AG20443 (cell line): Measurements from ENCODE around the gene ODC1.
"Not testable (repeated sequence)": the region's sequence is repeated elsewhere in the genome, so short reads cannot be mapped to it uniquely, and the experiment has no call there.

Experiments used
- DNase-seq: peaks from one replicate; pipeline ENCODE4 v3.0.0; 2012; ENCODE audit warnings: low spot score, mixed read lengths

Gene ODC1

DNA sequence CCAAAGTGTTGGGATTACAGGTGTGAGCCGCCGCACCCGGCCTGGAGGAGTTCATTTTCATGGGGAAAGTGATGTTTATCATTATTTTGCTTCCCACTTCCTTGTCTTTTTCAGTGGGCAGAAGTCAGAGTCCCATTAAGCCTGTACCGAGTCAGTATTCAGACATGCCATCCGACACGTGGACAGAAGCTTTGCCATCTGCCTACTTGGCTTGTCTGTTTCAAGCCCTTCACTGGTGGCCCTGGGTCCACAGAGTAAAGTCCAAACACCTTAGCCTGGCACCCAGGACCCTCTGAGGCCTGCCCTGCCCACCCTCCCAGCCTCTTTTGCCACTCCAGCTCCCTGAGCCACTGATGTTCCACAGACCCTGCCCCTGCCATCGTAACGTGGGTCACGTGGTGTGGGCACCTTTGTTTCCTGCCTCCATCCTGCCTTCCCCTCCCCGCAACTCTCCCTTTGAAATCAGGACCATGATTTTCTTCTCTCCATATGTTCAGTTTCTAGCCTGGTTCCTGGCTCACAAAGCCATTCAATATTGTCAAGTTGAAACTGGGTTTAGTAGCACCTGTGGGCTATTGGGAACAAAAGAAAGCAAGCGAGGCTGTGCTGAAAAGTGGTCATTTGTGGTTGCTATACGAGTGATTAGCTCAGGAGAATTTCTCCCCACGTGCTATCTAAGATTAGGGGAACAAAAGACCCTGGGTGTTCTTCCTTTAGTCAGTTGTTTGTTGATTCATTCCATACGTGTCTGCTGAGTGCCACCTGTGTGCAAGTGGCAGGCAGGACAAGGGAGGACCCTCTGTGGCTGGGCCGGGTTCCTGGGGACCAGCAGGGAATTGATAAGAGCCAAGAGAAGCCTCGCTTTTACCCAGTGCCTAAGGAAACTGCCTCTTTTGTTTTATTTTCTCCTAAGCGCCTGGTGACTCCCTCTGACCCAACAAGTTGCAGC is 5.1 kb upstream of the ODC1 start:
- no peak for DNase-seq

- peak; percentile 73 for DNase-seq
Measured at GRCh38 chr2:10452312-10452711, 4.2 kb upstream of the ODC1 start.

- no peak for DNase-seq
Measured at GRCh38 chr2:10451819-10452218, 3.7 kb upstream of the ODC1 start.

- DNase-seq, result no peak
Measured at GRCh38 chr2:10449838-10450691, 1.9 kb upstream of the ODC1 start.

DNA sequence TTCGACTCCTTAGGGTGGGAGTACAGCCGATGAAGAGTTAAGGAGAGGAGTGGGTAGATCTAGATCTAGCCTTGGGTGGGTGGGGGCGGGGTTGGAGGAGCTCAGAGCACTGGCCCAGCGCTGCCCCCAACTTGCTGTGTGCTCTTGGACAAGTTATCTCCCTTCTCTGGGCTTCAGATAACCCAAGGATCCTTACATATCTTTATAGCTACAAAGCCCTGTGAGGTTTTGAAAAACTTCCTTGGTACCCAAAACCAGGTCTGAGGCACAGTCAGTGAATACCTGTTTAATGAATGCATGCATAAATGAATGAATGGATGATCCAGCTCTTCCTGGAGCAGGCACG is 1.3 kb upstream of the ODC1 start:
- no peak for DNase-seq

DNA sequence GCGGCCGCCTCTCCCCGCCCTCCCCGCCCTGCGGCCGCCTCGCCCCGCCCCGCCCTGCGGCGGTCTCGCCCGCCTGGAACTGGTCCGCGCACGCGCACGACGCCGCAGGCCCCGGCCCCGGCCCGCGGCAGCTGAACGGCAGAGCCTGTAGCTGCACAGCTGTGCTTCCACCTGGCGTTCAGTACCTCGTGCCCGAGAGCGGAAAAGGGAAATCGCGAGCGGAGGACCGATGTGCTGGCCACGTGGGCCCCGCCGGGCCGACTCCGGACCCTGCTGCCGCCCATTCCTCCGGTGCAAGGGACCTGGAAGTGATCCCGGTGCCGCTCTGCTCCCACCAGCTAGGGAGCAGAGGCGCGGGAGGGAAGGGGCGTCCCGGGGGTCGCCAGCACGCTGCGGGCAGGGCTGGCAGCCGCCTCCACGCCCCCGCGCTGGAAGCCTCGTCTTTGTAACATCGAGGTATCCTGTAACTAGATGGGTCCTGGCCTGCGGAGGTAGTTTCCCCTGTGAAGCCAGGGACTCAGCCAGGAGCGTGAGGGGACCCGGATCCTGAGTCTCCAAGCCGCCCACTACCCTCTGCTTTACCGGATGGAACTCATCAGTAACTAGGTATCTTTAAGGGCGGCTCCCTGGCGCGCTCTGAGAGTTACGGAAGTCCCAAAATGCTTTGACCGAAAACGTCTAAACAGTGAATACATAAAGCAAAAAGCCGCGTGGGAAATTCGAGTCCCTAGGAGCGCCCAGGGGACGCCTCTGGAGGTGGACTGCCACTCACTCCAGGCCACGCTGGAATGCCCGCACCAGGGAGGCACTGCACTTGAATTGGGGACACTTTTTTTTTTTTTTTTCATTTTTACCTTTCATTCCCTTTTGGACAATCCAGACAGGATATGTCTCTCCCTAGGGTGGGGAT is 704 bp upstream of the ODC1 start:
- DNase-seq, result peak; percentile 99

- peak; percentile 43 for DNase-seq
Measured at GRCh38 chr2:10447300-10447894, 730 bp downstream of the ODC1 start.

DNA sequence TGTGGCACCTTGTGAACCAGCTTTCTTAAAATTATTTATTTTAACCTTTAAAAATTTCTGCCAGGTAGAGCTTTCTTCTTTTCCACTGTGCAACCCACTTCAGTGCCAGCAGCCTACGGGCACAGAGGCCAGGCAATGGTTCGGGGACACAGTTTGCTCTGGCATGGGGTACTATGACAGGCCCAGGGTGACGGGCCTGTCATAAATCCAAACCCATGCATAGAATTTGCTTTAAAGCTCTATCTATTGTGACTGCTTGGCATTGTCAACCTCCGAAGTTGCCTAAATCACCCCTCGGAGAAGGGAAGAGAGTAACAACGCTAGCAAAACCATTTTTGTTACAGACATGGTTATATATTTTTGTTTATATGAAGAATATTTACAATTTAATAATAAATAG is 1.5 kb downstream of the ODC1 start:
- no peak for DNase-seq

GRCh38 chr2:10444463-10444862 is 3.7 kb downstream of the ODC1 start:
- no peak for DNase-seq

- not testable (repeated sequence) for DNase-seq
Measured at GRCh38 chr2:10442469-10443126, 5.5 kb downstream of the ODC1 start.

DNA sequence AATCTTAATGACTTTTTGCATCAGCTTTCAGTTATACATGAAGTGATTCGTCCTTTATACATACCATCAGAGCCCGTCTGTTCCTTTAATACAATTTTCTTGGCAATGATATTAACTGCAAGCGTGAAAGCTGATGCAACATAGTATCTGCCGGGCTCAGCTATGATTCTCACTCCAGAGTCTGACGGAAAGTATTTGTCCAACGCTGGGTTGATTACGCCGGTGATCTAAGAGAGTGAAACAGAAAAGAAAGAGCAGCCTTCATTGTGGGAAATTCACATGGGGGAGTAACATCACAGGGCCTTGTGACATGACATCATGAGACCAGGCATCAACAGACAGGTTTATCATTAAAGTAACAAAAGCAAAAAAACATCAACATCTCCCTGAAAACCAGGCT is 6.2 kb downstream of the ODC1 start:
- DNase-seq, result no peak

DNA sequence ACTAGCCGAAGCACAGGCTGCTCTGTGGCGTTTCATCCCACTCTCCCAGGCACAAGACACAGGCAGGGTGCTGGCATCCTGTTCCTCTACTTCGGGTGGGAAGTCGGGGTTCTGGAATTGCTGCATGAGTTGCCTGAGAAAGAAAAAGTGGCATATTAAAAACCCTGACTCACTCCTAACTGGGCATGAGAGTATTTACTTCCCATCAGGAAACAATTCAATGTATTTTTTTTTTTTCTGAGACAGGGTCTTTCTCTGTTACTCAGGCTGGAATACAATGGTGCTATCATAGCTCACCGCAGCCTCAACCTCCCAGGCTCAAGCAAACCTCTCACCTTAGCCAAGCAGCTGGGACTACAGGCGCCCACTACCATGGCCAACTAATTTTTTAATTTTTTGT is 7.4 kb downstream of the ODC1 start:
- DNase-seq, result no peak

- no peak for DNase-seq
Measured at GRCh38 chr2:10439971-10440370, 8.2 kb downstream of the ODC1 start.

- DNase-seq, result no peak
Measured at GRCh38 chr2:10439185-10439879, 8.8 kb downstream of the ODC1 start.

- no peak for DNase-seq
Measured at GRCh38 chr2:10438688-10439087, 9.4 kb downstream of the ODC1 start.

- no peak for DNase-seq
Measured at GRCh38 chr2:10437806-10438205, 10.3 kb downstream of the ODC1 start.

DNA sequence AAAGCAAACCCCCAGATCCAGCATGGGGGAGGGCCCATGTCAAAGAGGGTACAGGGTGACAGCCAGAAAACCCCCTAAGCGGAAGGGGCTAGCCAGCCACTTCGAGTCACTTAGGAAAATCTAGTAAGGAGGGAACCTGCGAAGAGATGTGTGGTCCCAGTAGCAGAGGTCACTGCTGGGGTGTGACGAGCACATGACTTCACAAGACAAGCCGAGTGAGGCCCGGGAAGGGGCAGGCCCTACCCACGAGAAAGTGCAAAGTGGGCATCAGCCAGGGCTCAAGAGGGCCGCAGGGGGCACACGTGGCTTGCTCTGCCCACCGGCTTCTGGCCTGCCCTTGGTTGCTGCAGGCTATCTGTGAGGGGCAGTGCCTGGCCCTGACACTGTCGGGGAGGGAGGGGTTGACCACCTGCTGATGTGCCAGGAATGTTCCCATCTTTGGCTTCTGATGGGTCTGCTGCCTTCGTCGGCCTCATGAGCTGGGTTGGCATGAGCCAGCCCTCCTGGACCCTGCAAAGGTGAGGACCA is 11.5 kb downstream of the ODC1 start:
- DNase-seq, result no peak

DNA sequence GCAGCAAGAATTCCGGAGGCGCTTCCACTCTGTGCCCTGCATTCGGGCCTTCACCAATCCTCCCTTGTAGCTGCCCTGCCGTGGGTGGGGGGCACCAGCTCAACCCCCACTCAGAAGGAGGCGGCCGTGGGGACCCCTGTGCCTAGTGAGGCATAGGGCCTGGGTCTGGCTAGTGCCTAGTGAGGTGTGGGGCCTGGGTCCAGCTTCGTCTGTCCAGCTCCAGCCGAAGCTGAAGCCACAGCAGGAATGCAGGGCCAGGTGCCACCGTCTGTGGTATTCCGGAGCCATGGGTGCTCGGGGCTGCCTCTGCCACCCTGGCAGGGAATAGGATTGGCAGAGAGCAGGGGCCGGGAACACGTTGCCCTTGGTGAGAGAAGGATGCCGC is 12.3 kb downstream of the ODC1 start:
- no peak for DNase-seq

- peak; percentile 92 for DNase-seq
Measured at GRCh38 chr2:10434886-10435819, 13.0 kb downstream of the ODC1 start.
